MCF 10A (cell line): ENCODE measurements around the gene TPSD1. TPM values are rescaled to one million over a fixed set of nuclear protein-coding genes. Genes with fewer than 3 reads are reported as not detected.

ENCODE experiments used
- BruUV-seq: library from RNA; stranded (reverse); fragments of 400-500 nt; replicated peaks from 2 replicates; lab custom pipeline; 2021; lab: Mats Ljungman, UMichigan
- CTCF ChIA-PET: fragments of 300-600 bp; sonication (Branson Sonifier 250); formaldehyde crosslinking; extraction: SDS; loops from one replicate; lab custom pipeline; 2021; ENCODE audit warnings: antibody characterized with exemption, inconsistent platforms; lab: Yijun Ruan, JAX
- POLR2A ChIA-PET: fragments of 300-600, 350-650 bp; sonication (Branson Sonifier 250); formaldehyde crosslinking; extraction: SDS; loops from one replicate; lab custom pipeline; 2020; ENCODE audit warnings: antibody characterized with exemption, inconsistent platforms; lab: Yijun Ruan, JAX
- DNase-seq: peaks from one replicate; pipeline ENCODE4 v3.0.0-alpha.2; 2018; ENCODE audit not compliant: unreplicated experiment
- H3K27ac Mint-ChIP-seq: one replicate; pipeline ENCODE4 v1.8.0; 2022; ENCODE audit warnings: mild to moderate bottlenecking, low read depth, mixed read lengths; ENCODE audit not compliant: unreplicated experiment
- H3K27me3 Mint-ChIP-seq: one replicate; pipeline ENCODE4 v1.8.0; 2022; ENCODE audit warnings: mixed read lengths; ENCODE audit not compliant: insufficient read depth, unreplicated experiment
- H3K36me3 Mint-ChIP-seq: one replicate; pipeline ENCODE4 v1.8.0; 2022; ENCODE audit warnings: mild to moderate bottlenecking, moderate library complexity, mixed read lengths; ENCODE audit not compliant: insufficient read depth, unreplicated experiment
- H3K4me1 Mint-ChIP-seq: one replicate; pipeline ENCODE4 v1.8.0; 2022; ENCODE audit warnings: mixed read lengths; ENCODE audit not compliant: insufficient read depth, unreplicated experiment
- H3K4me3 Mint-ChIP-seq: one replicate; pipeline ENCODE4 v1.8.0; 2022; ENCODE audit warnings: mild to moderate bottlenecking, moderate library complexity, mixed read lengths; ENCODE audit not compliant: unreplicated experiment
- H3K9me3 Mint-ChIP-seq: one replicate; pipeline ENCODE4 v1.8.0; 2022; ENCODE audit warnings: mixed read lengths; ENCODE audit not compliant: unreplicated experiment
- CTCF ChIP-seq: fragments of 200-600 bp; IDR thresholded peaks from one replicate; pipeline ENCODE4 v1.8.0; 2022; ENCODE audit warnings: antibody characterized with exemption, mild to moderate bottlenecking; ENCODE audit not compliant: unreplicated experiment
- intact Hi-C: fragments of 100-400 bp; cut with micrococcal nuclease; formaldehyde crosslinking; loops from 2 replicates; pipeline ENCODE4 v1.14.1; 2022
- total RNA-seq: library from RNA; stranded (reverse); gene quantifications from 2 replicates; pipeline ENCODE4 v1.2.3, GENCODE V29; 2022

TPSD1 gene
- total RNA-seq, 1 experiment from 2014 or later, result not detected

- peaks cover 20% of the 10 kb centered on the region for H3K27me3 Mint-ChIP-seq
- intact Hi-C loops, result no loop called here
- ChIA-PET POLR2A (no interaction called here), CTCF (no interaction called here)
- no peaks in the 10 kb centered on the region for H3K36me3 Mint-ChIP-seq
- no peak for TF ChIP-seq CTCF
- H3K4me1 Mint-ChIP-seq, result no peaks in the 10 kb centered on the region
- no peaks in the 10 kb centered on the region for H3K9me3 Mint-ChIP-seq
- no peak overlapping the region for H3K27ac Mint-ChIP-seq
- no TSS peak for BruUV-seq
- DNase-seq, result no peak
- no peak overlapping the region for H3K4me3 Mint-ChIP-seq
Observed at GRCh38 chr16:1213231-1213630, 42.6 kb upstream of the TPSD1 start.

DNA sequence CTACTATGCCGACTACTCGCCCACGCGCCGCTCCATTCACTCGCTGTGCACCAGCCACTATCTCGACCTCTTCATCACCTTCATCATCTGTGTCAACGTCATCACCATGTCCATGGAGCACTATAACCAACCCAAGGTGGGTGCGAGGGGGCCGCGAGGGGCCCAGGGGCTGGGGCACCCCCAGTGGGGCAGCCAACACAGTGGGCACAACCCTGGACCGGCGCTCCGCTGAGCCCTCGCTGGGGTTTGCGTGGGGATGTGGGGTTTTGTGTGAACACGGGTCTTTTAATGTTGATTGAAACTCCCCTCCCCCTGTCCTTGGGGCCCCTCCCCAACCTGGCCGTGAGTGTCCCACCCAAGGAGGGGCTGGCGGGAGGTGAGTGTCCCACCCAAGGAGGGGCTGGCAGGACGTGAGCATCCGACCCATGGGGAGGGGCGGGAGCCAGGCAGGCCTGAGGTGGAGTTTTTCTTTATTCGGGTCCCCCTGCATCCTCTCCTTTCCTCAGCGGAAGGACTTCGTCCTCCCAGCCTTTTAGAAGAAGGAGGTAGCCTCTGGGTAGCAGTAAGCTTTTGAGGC, 42.0 kb upstream of the TPSD1 start:
- CTCF ChIA-PET, result no interaction called here
- no peaks in the 10 kb centered on the region for H3K9me3 Mint-ChIP-seq
- no peaks in the 10 kb centered on the region for H3K4me1 Mint-ChIP-seq
- intact Hi-C loops, result no loop called here
- H3K27ac Mint-ChIP-seq, result no peak overlapping the region
- H3K4me3 Mint-ChIP-seq, result no peak overlapping the region
- H3K36me3 Mint-ChIP-seq, result no peaks in the 10 kb centered on the region
- POLR2A ChIA-PET, result no interaction called here
- peaks cover 22% of the 10 kb centered on the region for H3K27me3 Mint-ChIP-seq
- no TSS peak for BruUV-seq
- no peak for TF ChIP-seq CTCF
- no peak for DNase-seq

DNA sequence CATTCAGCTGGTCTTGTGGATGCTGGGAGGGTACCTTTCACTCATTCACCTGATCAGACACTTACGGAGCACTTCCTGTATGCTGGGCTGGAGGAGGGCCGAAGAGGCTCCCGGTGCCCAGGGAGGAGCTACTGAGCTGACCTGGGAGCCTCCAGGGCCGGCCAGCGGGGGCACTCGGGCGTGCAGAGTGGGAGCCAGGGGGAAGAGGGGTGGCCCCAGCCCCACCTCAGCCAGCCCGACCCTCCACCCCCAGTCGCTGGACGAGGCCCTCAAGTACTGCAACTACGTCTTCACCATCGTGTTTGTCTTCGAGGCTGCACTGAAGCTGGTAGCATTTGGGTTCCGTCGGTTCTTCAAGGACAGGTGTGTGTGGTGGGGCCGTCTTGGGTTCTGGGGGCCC, 41.1 kb upstream of the TPSD1 start:
- Mint-ChIP-seq H3K27ac (no peak overlapping the region), H3K4me1 (no peaks in the 10 kb centered on the region), H3K36me3 (no peaks in the 10 kb centered on the region), H3K9me3 (no peaks in the 10 kb centered on the region), H3K27me3 (peaks cover 28% of the 10 kb centered on the region), H3K4me3 (no peak overlapping the region)
- no TSS peak for BruUV-seq
- intact Hi-C loops, result no loop called here
- CTCF ChIA-PET, result no interaction called here
- no peak for DNase-seq
- no peak for TF ChIP-seq CTCF
- POLR2A ChIA-PET, result no interaction called here

GRCh38 chr16:1215574-1216295, 40.1 kb upstream of the TPSD1 start:
- no peaks in the 10 kb centered on the region for H3K9me3 Mint-ChIP-seq
- CTCF ChIA-PET, result no interaction called here
- no peaks in the 10 kb centered on the region for H3K36me3 Mint-ChIP-seq
- intact Hi-C loops, result no loop called here
- BruUV-seq, result no TSS peak
- H3K4me3 Mint-ChIP-seq, result no peak overlapping the region
- no peaks in the 10 kb centered on the region for H3K4me1 Mint-ChIP-seq
- peaks cover 28% of the 10 kb centered on the region for H3K27me3 Mint-ChIP-seq
- DNase-seq, result no peak
- no peak for TF ChIP-seq CTCF
- POLR2A ChIA-PET, result no interaction called here
- no peak overlapping the region for H3K27ac Mint-ChIP-seq
